ENCODE data around the gene MCRIP1.

MCRIP1 gene

GRCh38 chr17:81833160-81833920 is at the start of gene MCRIP1:
Gene MCRIP1, minus strand, starts transcription at chr17:81833291. Its CDS starts 8,785 bp downstream, at chr17:81824506.
- FAIRE-seq, result no peak

GRCh38 chr17:81879121-81879520 is 46.0 kb upstream of the MCRIP1 start:
- FAIRE-seq, result no peak

- FAIRE-seq, result no peak
These were observed 45.2 kb upstream of the MCRIP1 start for GRCh38 chr17:81878294-81878693.

- no peak for FAIRE-seq
These were observed 44.5 kb upstream of the MCRIP1 start for GRCh38 chr17:81877569-81877968.

- FAIRE-seq, result no peak
These were observed 38.5 kb upstream of the MCRIP1 start for GRCh38 chr17:81871387-81872230.

- FAIRE-seq, result no peak
These were observed 37.9 kb upstream of the MCRIP1 start, which contains the start of gene ARHGDIA for GRCh38 chr17:81870981-81871386. Gene ARHGDIA, minus strand, starts transcription at chr17:81871337. Its CDS starts 1,407 bp downstream, at chr17:81869930.

- FAIRE-seq, result no peak
These were observed 37.3 kb upstream of the MCRIP1 start for GRCh38 chr17:81870131-81870980.

- FAIRE-seq, result no peak
These were observed 36.4 kb upstream of the MCRIP1 start for GRCh38 chr17:81869221-81870130.

GRCh38 chr17:81868674-81869220 is 35.7 kb upstream of the MCRIP1 start:
- no peak for FAIRE-seq

- FAIRE-seq, result no peak
These were observed 35.0 kb upstream of the MCRIP1 start for GRCh38 chr17:81867991-81868673.

GRCh38 chr17:81867170-81867990 is 34.3 kb upstream of the MCRIP1 start:
- FAIRE-seq, result no peak

GRCh38 chr17:81866440-81867169 is 33.5 kb upstream of the MCRIP1 start:
- no peak for FAIRE-seq

GRCh38 chr17:81865733-81866439 is 32.8 kb upstream of the MCRIP1 start:
- FAIRE-seq, result no peak

- FAIRE-seq, result no peak
These were observed 32.3 kb upstream of the MCRIP1 start for GRCh38 chr17:81865358-81865732.

GRCh38 chr17:81863833-81864768 is 31.0 kb upstream of the MCRIP1 start:
- FAIRE-seq, result no peak

GRCh38 chr17:81863123-81863675 is 30.1 kb upstream of the MCRIP1 start:
- FAIRE-seq, result no peak
